ENCODE results near the gene C20orf202.

The C20orf202 gene

DNA sequence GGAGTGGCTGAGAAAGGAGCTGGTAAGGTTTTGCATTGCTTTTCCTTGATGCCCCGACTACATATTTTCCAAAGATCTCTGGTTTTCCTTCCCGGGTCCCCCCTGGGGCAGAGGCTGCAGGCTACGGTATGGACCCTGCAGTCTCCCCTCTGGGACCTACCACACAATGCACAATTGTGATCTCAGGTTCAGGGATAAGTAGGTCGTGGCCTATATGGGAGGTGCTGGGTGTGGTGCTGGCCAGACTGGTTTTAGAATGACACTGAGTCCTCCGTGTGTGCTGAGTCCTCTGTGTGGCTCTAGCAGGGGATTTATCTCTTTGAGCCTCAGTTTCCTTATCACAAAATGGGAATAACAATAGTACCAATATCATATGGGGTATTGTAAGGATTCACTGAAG, 376 bp downstream of the C20orf202 start:
- TF ChIP-seq, protein P1, sequence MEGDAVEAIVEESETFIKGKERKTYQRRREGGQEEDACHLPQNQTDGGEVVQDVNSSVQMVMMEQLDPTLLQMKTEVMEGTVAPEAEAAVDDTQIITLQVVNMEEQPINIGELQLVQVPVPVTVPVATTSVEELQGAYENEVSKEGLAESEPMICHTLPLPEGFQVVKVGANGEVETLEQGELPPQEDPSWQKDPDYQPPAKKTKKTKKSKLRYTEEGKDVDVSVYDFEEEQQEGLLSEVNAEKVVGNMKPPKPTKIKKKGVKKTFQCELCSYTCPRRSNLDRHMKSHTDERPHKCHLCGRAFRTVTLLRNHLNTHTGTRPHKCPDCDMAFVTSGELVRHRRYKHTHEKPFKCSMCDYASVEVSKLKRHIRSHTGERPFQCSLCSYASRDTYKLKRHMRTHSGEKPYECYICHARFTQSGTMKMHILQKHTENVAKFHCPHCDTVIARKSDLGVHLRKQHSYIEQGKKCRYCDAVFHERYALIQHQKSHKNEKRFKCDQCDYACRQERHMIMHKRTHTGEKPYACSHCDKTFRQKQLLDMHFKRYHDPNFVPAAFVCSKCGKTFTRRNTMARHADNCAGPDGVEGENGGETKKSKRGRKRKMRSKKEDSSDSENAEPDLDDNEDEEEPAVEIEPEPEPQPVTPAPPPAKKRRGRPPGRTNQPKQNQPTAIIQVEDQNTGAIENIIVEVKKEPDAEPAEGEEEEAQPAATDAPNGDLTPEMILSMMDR (conservative IDR thresholded peaks at IDR 0.05; ENCODE audit: control insufficient read depth, insufficient read depth, low read depth, low read length): no peak
- DNase-seq (ENCODE audit: low read depth): no peak
- H3K4me3 ChIP-seq (ENCODE audit: control insufficient read depth, low read depth, low read length): no peak overlapping the region

DNA sequence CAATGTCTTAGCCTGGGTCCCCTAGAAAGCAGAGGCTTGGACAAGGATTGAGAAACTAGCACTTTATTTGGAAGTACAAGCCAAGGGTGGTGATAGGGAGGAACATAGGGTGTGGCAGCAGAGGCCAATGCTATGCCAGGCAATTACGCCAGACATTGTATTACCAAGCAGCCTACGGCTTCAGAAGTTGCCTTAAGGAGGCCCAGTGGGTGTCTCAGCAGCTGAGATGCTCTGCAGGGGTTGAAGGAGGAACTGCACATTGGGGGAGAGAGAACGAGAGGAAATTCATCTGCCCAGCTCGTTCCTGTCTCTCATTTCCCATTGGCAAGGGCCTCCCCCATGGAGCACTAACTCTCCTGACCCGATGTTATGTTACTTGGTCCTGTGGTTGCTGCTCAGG, 859 bp downstream of the C20orf202 start:
- DNase-seq (ENCODE audit: low read depth): no peak
- no peak overlapping the region for H3K4me3 ChIP-seq (ENCODE audit: control insufficient read depth, low read depth, low read length)
- TF ChIP-seq, protein P1 (conservative IDR thresholded peaks at IDR 0.05; ENCODE audit: control insufficient read depth, insufficient read depth, low read depth, low read length): no peak

DNA sequence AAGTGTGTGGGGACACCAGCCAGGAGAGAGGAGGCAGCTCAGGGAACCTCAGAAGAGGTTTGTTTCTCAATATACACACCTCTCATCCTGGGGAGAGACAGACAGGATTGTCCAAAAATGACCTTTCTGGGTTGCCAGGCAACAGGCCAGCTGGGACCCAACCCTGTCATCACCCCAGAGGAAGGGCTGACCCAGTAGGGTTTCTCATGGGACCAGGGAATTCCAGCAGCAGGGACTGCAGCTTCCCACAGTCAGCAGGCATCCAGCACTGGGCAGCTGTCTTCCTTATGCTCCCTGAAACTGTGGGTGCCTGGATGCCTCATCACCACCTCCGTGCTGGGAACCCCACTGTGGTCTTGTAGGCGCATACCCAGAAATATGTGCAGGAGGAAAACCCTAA, 1.3 kb downstream of the C20orf202 start:
- H3K4me3 ChIP-seq (ENCODE audit: control insufficient read depth, low read depth, low read length): no peak overlapping the region
- DNase-seq (ENCODE audit: low read depth): no peak
- TF ChIP-seq, protein P1 (conservative IDR thresholded peaks at IDR 0.05; ENCODE audit: control insufficient read depth, insufficient read depth, low read depth, low read length): no peak

DNA sequence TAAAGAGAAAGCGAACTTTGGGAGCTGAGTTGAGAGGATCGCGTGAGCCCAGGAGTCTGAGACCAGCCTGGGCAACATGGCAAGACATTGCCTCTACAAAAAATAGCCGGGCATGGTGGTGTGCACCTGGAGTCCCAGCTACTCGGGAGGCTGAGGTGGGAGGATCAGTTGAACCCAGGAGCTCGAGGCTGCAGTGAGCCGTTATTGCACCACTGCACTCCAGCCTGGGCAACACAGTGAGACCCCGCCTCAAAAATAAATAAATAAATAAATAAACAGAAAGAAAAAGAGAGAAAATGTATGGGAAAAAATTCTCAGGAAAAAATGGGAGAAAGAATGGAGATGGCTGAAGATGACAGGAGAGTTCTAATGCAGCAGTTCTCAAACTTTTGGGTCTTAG, 2.5 kb downstream of the C20orf202 start:
- no peak for DNase-seq (ENCODE audit: low read depth)
- TF ChIP-seq, protein P1 (conservative IDR thresholded peaks at IDR 0.05; ENCODE audit: control insufficient read depth, insufficient read depth, low read depth, low read length): no peak
- H3K4me3 ChIP-seq (ENCODE audit: control insufficient read depth, low read depth, low read length): no peak overlapping the region

DNA sequence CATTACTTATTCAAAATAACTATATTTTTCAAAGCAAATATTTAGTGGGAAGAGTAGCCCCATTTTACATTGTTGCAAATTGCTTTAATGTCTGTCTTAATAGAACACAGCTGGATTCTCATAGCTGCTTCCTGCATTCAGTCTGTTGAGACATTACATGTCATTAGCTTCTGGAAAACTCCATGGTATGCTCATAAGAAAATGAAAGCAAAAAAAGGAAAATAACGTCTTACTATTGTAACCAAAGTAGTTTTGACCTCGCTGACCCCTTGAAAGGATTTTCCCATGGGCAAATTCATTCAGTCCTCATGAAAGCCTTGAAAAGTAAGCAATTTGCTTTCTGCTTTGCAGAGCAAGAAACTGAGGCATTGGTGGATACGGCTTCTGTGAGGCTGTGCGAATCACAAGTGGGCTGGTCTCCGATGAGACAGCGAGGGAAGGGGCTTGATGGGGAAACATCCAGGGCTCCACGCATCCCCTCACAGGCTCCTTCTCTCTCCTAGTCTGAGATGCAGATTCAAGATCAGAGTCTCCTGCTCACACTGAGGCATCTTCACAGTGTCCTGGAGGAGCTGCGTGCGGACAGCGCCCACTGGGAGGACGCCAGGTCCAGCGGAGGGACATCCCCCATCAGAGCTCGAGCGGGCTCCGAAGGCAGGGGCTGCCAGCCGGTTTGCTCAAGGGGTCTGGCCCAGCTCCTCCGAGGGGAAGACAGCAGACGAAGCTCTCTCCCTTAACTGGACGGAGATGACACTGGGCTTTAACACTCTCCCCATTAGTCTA, 3.3 kb downstream of the C20orf202 start:
- TF ChIP-seq, protein P1 (conservative IDR thresholded peaks at IDR 0.05; ENCODE audit: control insufficient read depth, insufficient read depth, low read depth, low read length): no peak
- H3K4me3 ChIP-seq (ENCODE audit: control insufficient read depth, low read depth, low read length): no peak overlapping the region
- peak; percentile 22 for DNase-seq (ENCODE audit: low read depth)

DNA sequence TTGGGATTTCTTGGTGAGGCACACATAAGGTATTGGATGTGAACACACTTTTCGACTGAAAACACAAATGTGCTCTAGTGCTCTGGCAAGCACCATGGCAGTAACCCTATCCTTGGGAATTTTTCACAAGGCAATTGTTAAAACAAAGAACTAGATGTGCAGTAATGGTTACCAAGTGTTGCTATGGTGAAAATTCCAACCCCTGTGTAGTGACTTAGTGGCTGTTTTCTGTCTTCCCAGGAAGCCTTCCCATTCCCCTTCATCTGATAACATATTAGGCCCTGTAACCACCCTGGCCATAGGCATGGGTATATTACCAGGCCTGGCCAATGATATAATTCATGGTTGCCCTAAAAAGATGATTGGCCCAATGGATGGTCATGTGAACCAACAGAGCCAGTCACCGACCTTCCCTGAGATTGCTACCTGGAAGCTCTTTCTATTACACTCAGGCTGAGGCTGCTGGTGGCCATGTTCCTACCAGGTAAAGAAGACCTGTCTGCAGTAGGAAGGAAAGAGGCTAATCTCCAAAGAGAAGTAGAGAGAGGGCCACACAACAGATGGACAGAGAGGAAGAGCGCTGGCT, 4.1 kb downstream of the C20orf202 start:
- H3K4me3 ChIP-seq (ENCODE audit: control insufficient read depth, low read depth, low read length): no peak overlapping the region
- TF ChIP-seq, protein P1 (conservative IDR thresholded peaks at IDR 0.05; ENCODE audit: control insufficient read depth, insufficient read depth, low read depth, low read length): no peak
- no peak for DNase-seq (ENCODE audit: low read depth)
